Measurements from ENCODE around the gene TBC1D22A.

GRCh38 chr22:47005506-47006408 is 243.3 kb downstream of the TBC1D22A start:
- TF ChIP-seq, protein P1, sequence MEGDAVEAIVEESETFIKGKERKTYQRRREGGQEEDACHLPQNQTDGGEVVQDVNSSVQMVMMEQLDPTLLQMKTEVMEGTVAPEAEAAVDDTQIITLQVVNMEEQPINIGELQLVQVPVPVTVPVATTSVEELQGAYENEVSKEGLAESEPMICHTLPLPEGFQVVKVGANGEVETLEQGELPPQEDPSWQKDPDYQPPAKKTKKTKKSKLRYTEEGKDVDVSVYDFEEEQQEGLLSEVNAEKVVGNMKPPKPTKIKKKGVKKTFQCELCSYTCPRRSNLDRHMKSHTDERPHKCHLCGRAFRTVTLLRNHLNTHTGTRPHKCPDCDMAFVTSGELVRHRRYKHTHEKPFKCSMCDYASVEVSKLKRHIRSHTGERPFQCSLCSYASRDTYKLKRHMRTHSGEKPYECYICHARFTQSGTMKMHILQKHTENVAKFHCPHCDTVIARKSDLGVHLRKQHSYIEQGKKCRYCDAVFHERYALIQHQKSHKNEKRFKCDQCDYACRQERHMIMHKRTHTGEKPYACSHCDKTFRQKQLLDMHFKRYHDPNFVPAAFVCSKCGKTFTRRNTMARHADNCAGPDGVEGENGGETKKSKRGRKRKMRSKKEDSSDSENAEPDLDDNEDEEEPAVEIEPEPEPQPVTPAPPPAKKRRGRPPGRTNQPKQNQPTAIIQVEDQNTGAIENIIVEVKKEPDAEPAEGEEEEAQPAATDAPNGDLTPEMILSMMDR (IDR thresholded peaks at IDR 0.05): no peak
- TF ChIP-seq POLR2A (IDR thresholded peaks at IDR 0.05): no peak
